Fibroblast of skin of scalp (primary cell): ENCODE measurements around the gene GTPBP10.

ENCODE experiments used
- DNase-seq: peaks from one replicate; pipeline ENCODE4 v3.0.0-alpha.2; 2013

The GTPBP10 gene

GRCh38 chr7:90383422-90383821 lies 36.9 kb downstream of the GTPBP10 start:
- DNase-seq: peak; percentile 79

GRCh38 chr7:90383861-90384260 lies 37.3 kb downstream of the GTPBP10 start:
- peak; percentile 51 for DNase-seq

- DNase-seq: peak; percentile 25
Observed at GRCh38 chr7:90384433-90384832, 37.9 kb downstream of the GTPBP10 start.

GRCh38 chr7:90387470-90388240 lies 41.1 kb downstream of the GTPBP10 start:
- DNase-seq: peak; percentile 18

- DNase-seq: no peak
Observed at GRCh38 chr7:90390926-90391325, 44.4 kb downstream of the GTPBP10 start.

GRCh38 chr7:90391488-90391887 lies 45.0 kb downstream of the GTPBP10 start:
- no peak for DNase-seq

- no peak for DNase-seq
Observed at GRCh38 chr7:90396420-90396819, 49.9 kb downstream of the GTPBP10 start.

- no peak for DNase-seq
Observed at GRCh38 chr7:90401989-90402388, 55.5 kb downstream of the GTPBP10 start.

GRCh38 chr7:90402785-90403173 lies 56.3 kb downstream of the GTPBP10 start:
- DNase-seq: no peak

- peak; percentile 88 for DNase-seq
Observed at GRCh38 chr7:90403174-90404113, 56.9 kb downstream of the GTPBP10 start, which contains the start of gene CLDN12. CLDN12 (plus strand) TSS chr7:90403461; CDS start chr7:90412677, 9,216 bp downstream.

GRCh38 chr7:90404777-90405176 lies 58.3 kb downstream of the GTPBP10 start:
- DNase-seq: no peak

GRCh38 chr7:90407484-90407821 lies 60.9 kb downstream of the GTPBP10 start:
- no peak for DNase-seq

GRCh38 chr7:90408142-90408541 lies 61.6 kb downstream of the GTPBP10 start:
- DNase-seq: no peak

- DNase-seq: no peak
Observed at GRCh38 chr7:90409667-90410066, 63.2 kb downstream of the GTPBP10 start.

- DNase-seq: no peak
Observed at GRCh38 chr7:90411510-90411909, 65.0 kb downstream of the GTPBP10 start.

GRCh38 chr7:90412458-90413184 lies 66.1 kb downstream of the GTPBP10 start:
- DNase-seq: no peak

GRCh38 chr7:90413185-90413528 lies 66.6 kb downstream of the GTPBP10 start:
- DNase-seq: no peak

- DNase-seq: no peak
Observed at GRCh38 chr7:90421651-90422050, 75.1 kb downstream of the GTPBP10 start.

GRCh38 chr7:90424720-90425119 lies 78.2 kb downstream of the GTPBP10 start:
- no peak for DNase-seq

- DNase-seq: no peak
Observed at GRCh38 chr7:90425376-90425775, 78.9 kb downstream of the GTPBP10 start.

- no peak for DNase-seq
Observed at GRCh38 chr7:90430614-90431460, 84.3 kb downstream of the GTPBP10 start.

GRCh38 chr7:90432752-90433151 lies 86.2 kb downstream of the GTPBP10 start:
- DNase-seq: no peak
